LNCaP clone FGC (cell line): ENCODE results near the gene ICE1.
A peak's percentile ranks its signal among the peaks of the same experiment; 100 is the strongest.
"Not testable (repeated sequence)": the region's sequence is repeated elsewhere in the genome, so short reads cannot be mapped to it uniquely, and the experiment has no call there.

Experiments
- DNase-seq: peaks from one replicate; pipeline ENCODE4 v3.0.0-alpha.2; 2011; ENCODE audit warnings: low read depth
- H3K4me3 ChIP-seq: 2 replicates; pipeline ENCODE4 v1.5.1; 2011; ENCODE audit warnings: mild to moderate bottlenecking, low read depth, low read length, control low read depth
- TF ChIP-seq, protein P1 (sequence below): IDR thresholded peaks from 2 replicates; pipeline ENCODE4 v1.5.1; 2012; ENCODE audit warnings: mild to moderate bottlenecking; ENCODE audit not compliant: control insufficient read depth, insufficient read depth; ENCODE audit errors: extremely low read depth

Gene ICE1

DNA sequence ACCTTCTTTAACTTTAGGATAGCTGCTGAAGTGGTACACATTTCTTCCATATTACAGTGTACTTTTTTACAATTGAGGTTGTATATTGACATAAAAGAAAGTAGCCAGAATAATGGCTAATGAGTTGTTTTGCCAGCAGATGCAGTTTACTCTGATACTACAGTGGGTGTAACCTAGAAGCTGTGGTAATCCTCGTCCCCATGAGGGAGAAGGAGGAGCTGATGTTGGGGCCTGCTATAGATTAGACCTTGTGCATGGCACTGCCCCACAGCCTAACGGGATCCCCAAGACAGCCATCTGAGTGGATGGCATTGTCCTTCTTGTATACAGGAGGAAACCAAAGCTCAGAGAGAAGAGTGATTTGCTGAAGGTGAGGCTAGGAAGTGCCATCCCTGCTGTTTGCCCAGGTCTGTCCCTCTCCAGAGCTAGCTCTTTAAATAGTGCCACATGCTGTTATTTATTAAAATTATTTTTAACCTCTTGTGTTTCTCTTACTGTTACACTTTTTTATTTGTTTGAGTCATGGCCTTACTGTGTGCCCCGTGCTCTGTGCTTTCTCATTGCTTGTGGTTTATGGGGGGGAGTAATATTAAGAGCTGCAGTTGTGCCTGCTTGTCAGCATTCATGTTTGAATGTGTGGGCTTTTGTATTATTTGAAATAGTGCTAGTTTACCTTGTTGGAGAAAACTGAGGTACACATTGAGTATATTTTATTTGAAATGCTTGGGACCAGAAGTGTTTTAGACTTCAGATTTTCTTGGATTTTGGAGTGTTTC lies 65.3 kb downstream of the ICE1 start:
- TF ChIP-seq, protein P1, sequence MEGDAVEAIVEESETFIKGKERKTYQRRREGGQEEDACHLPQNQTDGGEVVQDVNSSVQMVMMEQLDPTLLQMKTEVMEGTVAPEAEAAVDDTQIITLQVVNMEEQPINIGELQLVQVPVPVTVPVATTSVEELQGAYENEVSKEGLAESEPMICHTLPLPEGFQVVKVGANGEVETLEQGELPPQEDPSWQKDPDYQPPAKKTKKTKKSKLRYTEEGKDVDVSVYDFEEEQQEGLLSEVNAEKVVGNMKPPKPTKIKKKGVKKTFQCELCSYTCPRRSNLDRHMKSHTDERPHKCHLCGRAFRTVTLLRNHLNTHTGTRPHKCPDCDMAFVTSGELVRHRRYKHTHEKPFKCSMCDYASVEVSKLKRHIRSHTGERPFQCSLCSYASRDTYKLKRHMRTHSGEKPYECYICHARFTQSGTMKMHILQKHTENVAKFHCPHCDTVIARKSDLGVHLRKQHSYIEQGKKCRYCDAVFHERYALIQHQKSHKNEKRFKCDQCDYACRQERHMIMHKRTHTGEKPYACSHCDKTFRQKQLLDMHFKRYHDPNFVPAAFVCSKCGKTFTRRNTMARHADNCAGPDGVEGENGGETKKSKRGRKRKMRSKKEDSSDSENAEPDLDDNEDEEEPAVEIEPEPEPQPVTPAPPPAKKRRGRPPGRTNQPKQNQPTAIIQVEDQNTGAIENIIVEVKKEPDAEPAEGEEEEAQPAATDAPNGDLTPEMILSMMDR, result no peak
- H3K4me3 ChIP-seq, result no peak overlapping the region
- no peak for DNase-seq

DNA sequence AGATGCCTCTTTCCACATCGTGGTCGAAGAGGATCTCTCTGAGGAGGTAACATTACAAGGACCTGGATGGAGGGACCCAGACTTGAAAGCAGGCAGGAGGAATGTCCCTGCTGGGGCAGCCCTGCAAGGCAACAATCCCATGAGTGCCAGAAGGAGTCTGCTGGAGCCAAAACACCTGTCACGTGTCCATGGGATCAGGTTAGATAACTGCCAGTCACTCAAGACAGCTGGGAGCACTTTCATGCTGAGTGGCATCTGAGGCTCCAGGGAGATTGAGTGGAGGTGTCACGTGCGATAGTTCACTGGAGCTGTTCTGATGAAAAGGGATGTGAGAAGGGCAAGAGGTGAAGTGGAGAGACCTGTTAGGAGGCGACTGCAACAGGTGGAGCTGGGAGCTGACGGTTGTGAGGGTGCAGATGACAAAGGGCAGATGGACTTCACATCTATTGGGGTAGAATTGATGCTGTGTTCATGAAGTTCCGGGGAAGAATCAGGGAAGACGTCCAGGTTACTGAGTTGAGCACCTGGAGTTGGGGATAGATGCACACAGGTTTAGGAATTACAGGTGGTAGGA lies 68.4 kb downstream of the ICE1 start:
- TF ChIP-seq, protein P1, result no peak
- DNase-seq, result no peak
- H3K4me3 ChIP-seq, result no peak overlapping the region

DNA sequence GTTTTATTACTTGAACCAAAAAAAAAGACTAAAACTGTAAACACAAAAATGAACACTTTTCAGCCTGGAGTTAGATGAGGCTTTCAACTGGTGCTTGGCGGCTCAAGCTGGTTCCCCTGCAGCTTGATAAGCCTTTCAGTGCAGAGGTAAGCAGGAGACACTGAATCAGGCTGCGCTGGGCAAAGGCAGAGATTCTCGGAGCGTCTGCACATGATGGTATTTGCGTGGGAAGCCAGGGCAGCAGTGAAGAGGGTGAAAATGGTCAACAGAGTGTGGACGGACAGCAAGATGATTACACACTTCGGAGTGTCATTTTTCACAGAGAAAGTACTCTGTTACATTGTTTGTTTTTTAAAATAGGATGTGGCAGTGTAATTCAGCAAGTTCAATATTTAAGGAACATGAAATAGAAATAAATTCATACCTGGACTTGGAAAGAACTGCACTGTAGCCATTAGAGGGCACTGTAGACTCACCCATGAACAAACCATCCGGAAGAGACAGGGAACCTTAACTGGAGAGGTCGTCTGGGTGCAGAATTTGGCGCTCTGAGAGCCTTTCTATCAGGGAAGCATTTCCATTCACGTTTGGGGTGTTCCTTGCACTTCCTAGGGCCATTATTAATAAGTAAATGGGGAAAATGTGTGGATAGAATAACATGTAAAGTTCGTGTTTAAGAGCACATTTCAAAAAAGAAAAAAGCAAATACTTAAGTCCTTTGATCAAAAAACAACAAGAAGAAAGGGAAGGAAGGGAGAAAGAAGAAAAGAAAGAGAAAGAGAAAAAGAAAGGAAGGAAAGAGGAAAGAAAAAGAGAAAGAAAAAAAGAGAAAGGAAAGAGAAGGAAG lies 69.8 kb downstream of the ICE1 start:
- H3K4me3 ChIP-seq, result no peak overlapping the region
- DNase-seq, result peak; percentile 54
- TF ChIP-seq, protein P1, result peak; percentile 70

DNA sequence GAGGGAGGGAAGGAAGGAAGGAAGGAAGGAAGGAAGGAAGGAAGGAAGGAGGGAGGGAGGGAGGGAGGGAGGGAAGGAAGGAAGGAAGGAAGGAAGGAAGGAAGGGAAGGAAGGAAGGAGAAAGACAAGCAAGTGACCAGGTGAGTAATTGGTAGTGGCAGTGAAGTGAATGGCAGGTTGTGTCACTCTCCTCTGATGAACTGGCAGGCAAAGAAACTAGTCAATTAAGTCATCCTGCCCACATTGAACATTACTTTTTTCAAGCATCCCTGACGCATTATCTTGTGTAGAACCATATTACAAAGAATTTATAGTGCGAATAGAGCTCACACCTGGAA lies 70.4 kb downstream of the ICE1 start:
- DNase-seq, H3K4me3 ChIP-seq: not testable (repeated sequence)

DNA sequence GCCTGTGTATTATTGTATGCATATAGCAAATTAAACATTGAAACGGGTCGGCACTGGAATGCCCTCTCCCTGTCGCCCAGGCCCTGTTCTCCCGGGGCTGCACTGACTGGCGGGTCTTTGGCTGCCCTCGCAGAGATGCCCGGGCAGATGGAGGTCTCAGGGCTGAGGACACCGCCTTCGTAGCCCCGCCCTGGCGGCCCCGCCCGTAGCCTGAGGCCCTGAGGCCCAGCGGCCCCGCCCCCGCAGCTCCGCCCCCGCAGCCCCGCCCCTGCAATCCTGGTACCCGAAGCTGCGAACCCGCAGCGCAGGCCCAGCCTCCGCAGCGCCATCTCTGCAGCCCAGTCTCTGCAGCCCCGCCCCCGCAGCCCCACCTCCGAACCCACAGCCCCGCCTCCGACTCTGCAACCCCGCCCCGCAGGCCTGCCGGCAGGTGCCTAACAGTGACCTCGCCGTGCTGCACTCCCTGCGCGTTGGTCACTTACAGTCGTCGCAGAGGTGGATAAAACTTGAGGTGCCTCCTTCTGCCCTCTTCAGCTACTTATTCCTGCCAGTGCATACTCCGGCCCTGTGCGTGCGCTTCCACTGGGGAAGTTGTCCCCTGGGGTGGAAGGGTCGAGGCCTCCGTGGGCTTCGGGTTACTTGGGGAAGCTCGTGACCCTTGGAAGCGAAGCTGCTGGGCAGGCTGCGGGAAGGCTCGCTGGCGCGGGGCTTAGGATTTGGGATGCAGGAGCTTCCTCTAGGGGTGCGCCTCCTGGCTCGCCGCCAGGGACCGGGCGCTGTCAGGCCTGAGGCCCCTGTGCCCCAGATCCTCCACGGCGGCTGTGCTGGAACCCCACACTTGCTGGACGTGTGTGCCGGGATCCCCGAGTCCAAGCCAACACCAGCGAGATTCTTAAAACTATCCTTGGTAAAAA lies 72.3 kb downstream of the ICE1 start:
- no peak overlapping the region for H3K4me3 ChIP-seq
- peak; percentile 39 for DNase-seq
- TF ChIP-seq, protein P1, result no peak

DNA sequence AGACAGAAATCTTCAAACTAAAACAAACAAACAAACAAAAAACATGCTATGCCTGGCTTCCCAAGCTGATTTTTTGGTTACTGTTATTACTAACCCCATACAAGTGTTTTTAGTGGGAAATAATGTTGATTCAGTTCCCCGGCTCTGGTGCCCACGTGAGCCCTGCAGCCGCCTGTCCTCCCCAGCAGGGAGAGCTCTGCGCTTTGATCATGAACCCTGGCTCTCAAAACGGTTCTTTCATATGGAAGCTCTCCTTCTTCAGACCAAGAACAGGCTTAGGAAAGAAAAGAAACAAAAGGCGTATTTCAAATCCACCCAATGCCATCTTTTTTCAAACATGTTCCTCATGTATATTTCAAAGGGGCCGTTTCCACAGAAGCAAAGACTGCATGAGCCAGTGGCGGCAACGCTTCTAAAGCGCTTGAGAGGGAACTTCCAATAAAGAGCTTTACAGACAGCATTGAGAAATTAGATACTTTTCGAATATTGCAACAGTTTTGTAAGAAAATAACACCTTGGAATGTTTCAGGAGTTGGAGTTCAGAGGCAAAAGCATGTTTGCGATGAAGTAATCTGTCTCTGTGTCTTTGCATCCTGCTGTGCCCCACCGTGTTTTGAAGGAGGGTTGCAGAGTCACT lies 74.8 kb downstream of the ICE1 start:
- no peak for DNase-seq
- H3K4me3 ChIP-seq, result no peak overlapping the region
- TF ChIP-seq, protein P1, result peak; percentile 93
